Lower leg skin (tissue), 3 donors: ENCODE measurements around the gene LHX4.

ENCODE experiments used
- CTCF ChIP-seq, 3 donors: fragments of 450-650 bp; IDR thresholded peaks; one replicate each; pipeline ENCODE4 v1.5.1; 2016; ENCODE audit warnings: antibody characterized with exemption in 3 of 3, mild to moderate bottlenecking in 3 of 3, moderate library complexity in 2 of 3
- POLR2A ChIP-seq, 2 donors: fragments of 450-650 bp; IDR thresholded peaks; one replicate each; pipeline ENCODE4 v1.6.1; 2016 to 2017; ENCODE audit warnings: antibody characterized with exemption in 2 of 2, mild to moderate bottlenecking in 1 of 2, moderate library complexity in 1 of 2

GRCh38 chr1:180192172-180192571, 37.9 kb upstream of the LHX4 start:
- TF ChIP-seq CTCF (IDR thresholded peaks at IDR 0.05), result no peak
- TF ChIP-seq POLR2A (IDR thresholded peaks at IDR 0.05), result no peak
